ENCODE results near the gene LRRK1. TPM values are rescaled to one million over a fixed set of nuclear protein-coding genes. Genes with fewer than 3 reads are reported as not detected.
A peak's percentile ranks its signal among the peaks of the same experiment; 100 is the strongest.

Gene LRRK1
- total and polyA plus RNA-seq, 2 of the 13 experiments (the other 11 are each of a cell fraction or from before 2014, with no cell fraction given): 0.13 to 1.2 TPM

GRCh38 chr15:101006931-101007691, 88.0 kb downstream of the LRRK1 start (continued):
- TF ChIP-seq ZBTB3 (CRISPR knock-in tag; IDR thresholded peaks at IDR 0.05; ENCODE audit: borderline replicate concordance, low read depth): no peak
- TF ChIP-seq MXI1 (IDR thresholded peaks at IDR 0.05; ENCODE audit: borderline replicate concordance, low read depth, low read length): no peak
- no peak for TF ChIP-seq ZBTB7A (CRISPR knock-in tag; IDR thresholded peaks at IDR 0.05)
- 0 out of 2 replicates have a peak, but pooled peaks have one; percentile 21 for TF ChIP-seq ZNF317 (CRISPR knock-in tag; IDR thresholded peaks at IDR 0.05)
- TF ChIP-seq ZNF589 (CRISPR knock-in tag; conservative IDR thresholded peaks at IDR 0.05): no peak
- TF ChIP-seq ASH2L (IDR thresholded peaks at IDR 0.05; ENCODE audit: insufficient read length, low read depth, low read length): no peak
- TF ChIP-seq, protein P1, sequence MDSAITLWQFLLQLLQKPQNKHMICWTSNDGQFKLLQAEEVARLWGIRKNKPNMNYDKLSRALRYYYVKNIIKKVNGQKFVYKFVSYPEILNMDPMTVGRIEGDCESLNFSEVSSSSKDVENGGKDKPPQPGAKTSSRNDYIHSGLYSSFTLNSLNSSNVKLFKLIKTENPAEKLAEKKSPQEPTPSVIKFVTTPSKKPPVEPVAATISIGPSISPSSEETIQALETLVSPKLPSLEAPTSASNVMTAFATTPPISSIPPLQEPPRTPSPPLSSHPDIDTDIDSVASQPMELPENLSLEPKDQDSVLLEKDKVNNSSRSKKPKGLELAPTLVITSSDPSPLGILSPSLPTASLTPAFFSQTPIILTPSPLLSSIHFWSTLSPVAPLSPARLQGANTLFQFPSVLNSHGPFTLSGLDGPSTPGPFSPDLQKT (CRISPR knock-in tag; IDR thresholded peaks at IDR 0.05; ENCODE audit: borderline replicate concordance): no peak
- TF ChIP-seq, protein P2, sequence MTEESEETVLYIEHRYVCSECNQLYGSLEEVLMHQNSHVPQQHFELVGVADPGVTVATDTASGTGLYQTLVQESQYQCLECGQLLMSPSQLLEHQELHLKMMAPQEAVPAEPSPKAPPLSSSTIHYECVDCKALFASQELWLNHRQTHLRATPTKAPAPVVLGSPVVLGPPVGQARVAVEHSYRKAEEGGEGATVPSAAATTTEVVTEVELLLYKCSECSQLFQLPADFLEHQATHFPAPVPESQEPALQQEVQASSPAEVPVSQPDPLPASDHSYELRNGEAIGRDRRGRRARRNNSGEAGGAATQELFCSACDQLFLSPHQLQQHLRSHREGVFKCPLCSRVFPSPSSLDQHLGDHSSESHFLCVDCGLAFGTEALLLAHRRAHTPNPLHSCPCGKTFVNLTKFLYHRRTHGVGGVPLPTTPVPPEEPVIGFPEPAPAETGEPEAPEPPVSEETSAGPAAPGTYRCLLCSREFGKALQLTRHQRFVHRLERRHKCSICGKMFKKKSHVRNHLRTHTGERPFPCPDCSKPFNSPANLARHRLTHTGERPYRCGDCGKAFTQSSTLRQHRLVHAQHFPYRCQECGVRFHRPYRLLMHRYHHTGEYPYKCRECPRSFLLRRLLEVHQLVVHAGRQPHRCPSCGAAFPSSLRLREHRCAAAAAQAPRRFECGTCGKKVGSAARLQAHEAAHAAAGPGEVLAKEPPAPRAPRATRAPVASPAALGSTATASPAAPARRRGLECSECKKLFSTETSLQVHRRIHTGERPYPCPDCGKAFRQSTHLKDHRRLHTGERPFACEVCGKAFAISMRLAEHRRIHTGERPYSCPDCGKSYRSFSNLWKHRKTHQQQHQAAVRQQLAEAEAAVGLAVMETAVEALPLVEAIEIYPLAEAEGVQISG (CRISPR knock-in tag; IDR thresholded peaks at IDR 0.05): peak; percentile 38; the same call in 1 of the 2 replicates
- no peak for TF ChIP-seq CBX2 (IDR thresholded peaks at IDR 0.05; ENCODE audit: low read depth, low read length)
- TF ChIP-seq CBX2 (CRISPR knock-in tag; IDR thresholded peaks at IDR 0.05; ENCODE audit: low read depth): no peak
- 0 out of 2 replicates have a peak, but pooled peaks have one; percentile 19 for TF ChIP-seq MIER3 (CRISPR knock-in tag; IDR thresholded peaks at IDR 0.05; ENCODE audit: borderline replicate concordance)
- no peak for TF ChIP-seq HDAC1 (CRISPR knock-in tag; IDR thresholded peaks at IDR 0.05)
- TF ChIP-seq ZNF431 (CRISPR knock-in tag; IDR thresholded peaks at IDR 0.05; ENCODE audit: borderline replicate concordance, low read depth): no peak
- no peak for TF ChIP-seq ATM (IDR thresholded peaks at IDR 0.05; ENCODE audit: borderline replicate concordance)
- no peak for TF ChIP-seq JDP2 (CRISPR knock-in tag; IDR thresholded peaks at IDR 0.05; ENCODE audit: borderline replicate concordance)
- TF ChIP-seq ZNF777 (CRISPR knock-in tag; IDR thresholded peaks at IDR 0.05): no peak
- TF ChIP-seq FIP1L1 (IDR thresholded peaks at IDR 0.05; ENCODE audit: borderline replicate concordance, insufficient read depth, low read depth, low read length): no peak
- TF ChIP-seq, protein P3, sequence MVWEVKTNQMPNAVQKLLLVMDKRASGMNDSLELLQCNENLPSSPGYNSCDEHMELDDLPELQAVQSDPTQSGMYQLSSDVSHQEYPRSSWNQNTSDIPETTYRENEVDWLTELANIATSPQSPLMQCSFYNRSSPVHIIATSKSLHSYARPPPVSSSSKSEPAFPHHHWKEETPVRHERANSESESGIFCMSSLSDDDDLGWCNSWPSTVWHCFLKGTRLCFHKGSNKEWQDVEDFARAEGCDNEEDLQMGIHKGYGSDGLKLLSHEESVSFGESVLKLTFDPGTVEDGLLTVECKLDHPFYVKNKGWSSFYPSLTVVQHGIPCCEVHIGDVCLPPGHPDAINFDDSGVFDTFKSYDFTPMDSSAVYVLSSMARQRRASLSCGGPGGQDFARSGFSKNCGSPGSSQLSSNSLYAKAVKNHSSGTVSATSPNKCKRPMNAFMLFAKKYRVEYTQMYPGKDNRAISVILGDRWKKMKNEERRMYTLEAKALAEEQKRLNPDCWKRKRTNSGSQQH (CRISPR knock-in tag; IDR thresholded peaks at IDR 0.05; ENCODE audit: low read depth): no peak
- no peak for TF ChIP-seq U2AF1 (optimal IDR thresholded peaks at IDR 0.05; ENCODE audit: low read depth, low read length)
- TF ChIP-seq ELF4 (CRISPR knock-in tag; IDR thresholded peaks at IDR 0.05; ENCODE audit: borderline replicate concordance): no peak
- TF ChIP-seq XRCC5 (optimal IDR thresholded peaks at IDR 0.05; ENCODE audit: low read length): peak; percentile 78
- TF ChIP-seq ZNF484 (CRISPR knock-in tag; IDR thresholded peaks at IDR 0.05; ENCODE audit: borderline replicate concordance, low read depth): no peak
- TF ChIP-seq PHF20 (CRISPR knock-in tag; IDR thresholded peaks at IDR 0.05): no peak
- TF ChIP-seq EZH2 (conservative IDR thresholded peaks at IDR 0.05; ENCODE audit: low read depth, low read length): no peak
